ENCODE measurements around the gene TNFRSF18. TPM values are rescaled to one million over a fixed set of nuclear protein-coding genes. Genes with fewer than 3 reads are reported as not detected.

TNFRSF18 gene
- total and polyA plus RNA-seq, 10 of the 15 experiments (the other 5 are each of a cell fraction or from before 2014, with no cell fraction given), result 0.18 to 7.5 (median 1.5) TPM; not detected in 1

DNA sequence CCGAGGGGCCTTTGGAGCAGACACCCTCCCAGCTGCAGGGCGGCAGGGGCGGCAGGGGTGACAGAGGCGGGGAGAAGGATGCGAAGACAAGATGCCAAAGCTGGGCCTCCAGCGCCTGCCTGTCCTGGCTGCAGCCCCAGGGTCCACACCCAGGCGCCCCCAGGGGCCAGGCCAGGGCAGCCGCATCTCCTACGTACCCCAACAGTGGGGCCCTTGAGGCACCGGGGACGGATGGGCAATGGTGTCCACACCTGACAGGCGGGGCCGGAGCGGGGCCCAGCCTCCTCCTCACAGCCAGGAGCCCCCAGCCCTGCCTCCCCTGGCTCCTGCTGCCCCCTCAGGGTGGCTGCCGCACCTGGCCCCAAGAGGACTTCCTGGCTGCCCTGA lies 32.8 kb upstream of the TNFRSF18 start (continued):
- no peak for TF ChIP-seq CEBPB (IDR thresholded peaks at IDR 0.05; ENCODE audit: borderline replicate concordance in 1 of 2, low read depth in 2 of 2, low read length in 2 of 2)
- TF ChIP-seq POLR2AphosphoS5 (IDR thresholded peaks at IDR 0.05; ENCODE audit: low read length), result no peak
- TF ChIP-seq NRF1 (conservative IDR thresholded peaks at IDR 0.05; ENCODE audit: low read depth, low read length), result no peak
- TF ChIP-seq EGR1 (IDR thresholded peaks at IDR 0.05; ENCODE audit: borderline replicate concordance in 1 of 2, low read depth in 2 of 2, low read length in 2 of 2), result no peak

GRCh38 chr1:1238702-1239178 lies 32.3 kb upstream of the TNFRSF18 start:
- CTCF ChIA-PET, result interaction anchor here (1.4 kb wide), 1 partner anchor 116 kb away, joined by 4 read pairs; no protein-coding TSS in a partner anchor
- no peak for TF ChIP-seq HDAC2 (IDR thresholded peaks at IDR 0.05)
- Histone ChIP-seq H3K4me3 (no peak overlapping the region), H3K79me2 (ENCODE audit: control insufficient read depth, insufficient read depth, low read length) (no peaks in the 10 kb centered on the region), H2AFZ (ENCODE audit: control insufficient read depth, low read depth, low read length) (no peak overlapping the region), H3K36me3 (ENCODE audit: control insufficient read depth in 2 of 2, insufficient read depth in 2 of 2, low read length in 1 of 2) (no peaks in the 10 kb centered on the region), H4K20me1 (ENCODE audit: control insufficient read depth, insufficient read depth) (no peaks in the 10 kb centered on the region), H3K4me2 (ENCODE audit: control insufficient read depth, insufficient read depth) (no peak overlapping the region), H3K27me3 (replicated peaks in 1 of 2; ENCODE audit: control insufficient read depth in 2 of 2, insufficient read depth in 2 of 2, low read length in 1 of 2) (no peaks in the 10 kb centered on the region), H3K4me1 (ENCODE audit: control insufficient read depth, insufficient read depth, low read length) (no peaks in the 10 kb centered on the region), H3K9ac (ENCODE audit: control insufficient read depth, insufficient read depth, low read length) (no peak overlapping the region), H3K27ac (ENCODE audit: control insufficient read depth, insufficient read depth) (no peak overlapping the region), H3K9me3 (replicated peaks; ENCODE audit: control insufficient read depth, insufficient read depth, low read length) (no peaks in the 10 kb centered on the region; the same call in 2 of the 3 replicates)
- ATAC-seq (no peak), FAIRE-seq (no peak), DNase-seq (ENCODE audit: low read depth, low spot score) (no peak)
- intact Hi-C loops (cut with micrococcal nuclease; ENCODE audit: unreplicated experiment) (no loop called here), in situ Hi-C loops (cut with MboI) (no loop called here)
- WGBS (ENCODE audit: insufficient coverage, insufficient replicate concordance, low lambda C conversion rate, missing lambda C conversion rate), result 57% methylated on average over 18 of the region's 19 CpGs
- SMC1A ChIA-PET (ENCODE audit: uncharacterized antibody, unreplicated experiment), result interaction anchor here (1.1 kb wide), 1 partner anchor 26 kb away, joined by 3 read pairs; no protein-coding TSS in a partner anchor
- BruUV-seq (replicated peaks), result no TSS peak
- RAD21 ChIA-PET (ENCODE audit: unreplicated experiment), result no interaction called here
- POLR2A ChIA-PET, result no interaction called here
